ENCODE measurements around the gene CAMTA1. TPM values are rescaled to one million over a fixed set of nuclear protein-coding genes. Genes with fewer than 3 reads are reported as not detected.

Gene CAMTA1
- total RNA-seq, 1 donor from 2014 or later, result 62.9 TPM

DNA sequence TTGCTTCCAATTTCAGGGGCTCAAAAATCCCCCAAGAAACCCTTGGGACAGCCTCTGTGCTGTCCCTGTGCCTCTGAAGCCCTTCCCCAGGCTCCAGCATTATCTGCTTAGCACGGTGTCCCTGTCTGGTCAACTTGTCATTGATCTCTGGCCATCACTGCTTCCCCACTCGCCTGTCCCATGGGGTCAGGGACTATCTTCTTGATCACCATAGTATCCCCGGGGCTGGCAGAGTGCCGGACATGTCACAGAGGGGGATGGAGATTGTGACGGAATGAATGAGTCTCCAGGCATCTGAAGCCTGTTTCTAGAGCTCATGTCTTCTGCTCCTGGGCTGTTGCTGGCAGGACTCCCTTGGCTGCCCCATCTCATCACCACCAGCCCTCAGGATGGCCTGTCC is 886.4 kb downstream of the CAMTA1 start:
- DNase-seq (ENCODE audit: extremely low spot score in 2 of 2), result no peak
- Histone ChIP-seq H3K4me3 (no peak overlapping the region), H3K36me3 (no peaks in the 10 kb centered on the region), H3K9me3 (no peaks in the 10 kb centered on the region), H3K27me3 (no peaks in the 10 kb centered on the region), H3K27ac (no peak overlapping the region), H3K4me1 (peaks cover 11% of the 10 kb centered on the region)
- intact Hi-C loops (cut with DNase I), result loop anchor here (2.0 kb wide), 1 partner anchor 79 kb away; no protein-coding TSS in a partner anchor
- TF ChIP-seq, protein P1, sequence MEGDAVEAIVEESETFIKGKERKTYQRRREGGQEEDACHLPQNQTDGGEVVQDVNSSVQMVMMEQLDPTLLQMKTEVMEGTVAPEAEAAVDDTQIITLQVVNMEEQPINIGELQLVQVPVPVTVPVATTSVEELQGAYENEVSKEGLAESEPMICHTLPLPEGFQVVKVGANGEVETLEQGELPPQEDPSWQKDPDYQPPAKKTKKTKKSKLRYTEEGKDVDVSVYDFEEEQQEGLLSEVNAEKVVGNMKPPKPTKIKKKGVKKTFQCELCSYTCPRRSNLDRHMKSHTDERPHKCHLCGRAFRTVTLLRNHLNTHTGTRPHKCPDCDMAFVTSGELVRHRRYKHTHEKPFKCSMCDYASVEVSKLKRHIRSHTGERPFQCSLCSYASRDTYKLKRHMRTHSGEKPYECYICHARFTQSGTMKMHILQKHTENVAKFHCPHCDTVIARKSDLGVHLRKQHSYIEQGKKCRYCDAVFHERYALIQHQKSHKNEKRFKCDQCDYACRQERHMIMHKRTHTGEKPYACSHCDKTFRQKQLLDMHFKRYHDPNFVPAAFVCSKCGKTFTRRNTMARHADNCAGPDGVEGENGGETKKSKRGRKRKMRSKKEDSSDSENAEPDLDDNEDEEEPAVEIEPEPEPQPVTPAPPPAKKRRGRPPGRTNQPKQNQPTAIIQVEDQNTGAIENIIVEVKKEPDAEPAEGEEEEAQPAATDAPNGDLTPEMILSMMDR (IDR thresholded peaks at IDR 0.05), result no peak

DNA sequence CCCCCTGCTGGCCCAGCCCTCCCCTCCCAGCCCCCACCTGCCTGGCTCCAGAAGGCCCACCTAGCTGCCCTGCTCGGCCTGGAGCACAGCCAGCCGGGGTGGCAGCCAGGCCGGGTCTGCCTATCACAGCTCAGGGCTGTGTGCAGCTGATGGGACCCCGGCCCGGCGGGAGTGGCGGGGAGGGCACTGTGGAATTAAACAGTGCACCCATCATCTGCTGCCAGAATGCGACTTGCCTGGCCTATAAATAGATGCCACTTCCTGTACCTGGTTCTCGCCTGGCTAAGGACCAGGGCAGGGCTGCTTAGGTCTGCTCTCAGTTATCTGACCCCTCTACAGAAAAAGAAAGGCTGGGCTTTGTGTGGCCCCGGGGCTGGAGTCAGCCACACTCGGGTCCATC is 887.6 kb downstream of the CAMTA1 start:
- peaks cover 11% of the 10 kb centered on the region for H3K4me1 ChIP-seq
- H3K27ac ChIP-seq, result no peak overlapping the region
- H3K36me3 ChIP-seq, result no peaks in the 10 kb centered on the region
- H3K9me3 ChIP-seq, result no peaks in the 10 kb centered on the region
- H3K27me3 ChIP-seq, result no peaks in the 10 kb centered on the region
- intact Hi-C loops (cut with DNase I), result loop anchor here (2.0 kb wide), 1 partner anchor 78 kb away; no protein-coding TSS in a partner anchor
- no peak for DNase-seq (ENCODE audit: extremely low spot score in 2 of 2)
- TF ChIP-seq POLR2A (IDR thresholded peaks at IDR 0.05) (no peak), POLR2AphosphoS5 (IDR thresholded peaks at IDR 0.05; ENCODE audit: insufficient read depth in 1 of 2, low read depth in 1 of 2) (no peak)
- TF ChIP-seq, protein P1 (IDR thresholded peaks at IDR 0.05), result no peak
- no peak overlapping the region for H3K4me3 ChIP-seq

- no peak for DNase-seq (ENCODE audit: extremely low spot score in 2 of 2)
- intact Hi-C loops (cut with DNase I), result no loop called here
- H3K27me3 ChIP-seq, result no peaks in the 10 kb centered on the region
- H3K4me1 ChIP-seq, result peaks cover 10% of the 10 kb centered on the region
- no peak overlapping the region for H3K4me3 ChIP-seq
- no peaks in the 10 kb centered on the region for H3K36me3 ChIP-seq
- no peak overlapping the region for H3K27ac ChIP-seq
- H3K9me3 ChIP-seq, result no peaks in the 10 kb centered on the region
- TF ChIP-seq POLR2A (IDR thresholded peaks at IDR 0.05), result no peak
- no peak for TF ChIP-seq POLR2AphosphoS5 (IDR thresholded peaks at IDR 0.05; ENCODE audit: insufficient read depth in 1 of 2, low read depth in 1 of 2)
- TF ChIP-seq, protein P1 (IDR thresholded peaks at IDR 0.05), result no peak
Measured at GRCh38 chr1:7674972-7675371, 889.7 kb downstream of the CAMTA1 start.

DNA sequence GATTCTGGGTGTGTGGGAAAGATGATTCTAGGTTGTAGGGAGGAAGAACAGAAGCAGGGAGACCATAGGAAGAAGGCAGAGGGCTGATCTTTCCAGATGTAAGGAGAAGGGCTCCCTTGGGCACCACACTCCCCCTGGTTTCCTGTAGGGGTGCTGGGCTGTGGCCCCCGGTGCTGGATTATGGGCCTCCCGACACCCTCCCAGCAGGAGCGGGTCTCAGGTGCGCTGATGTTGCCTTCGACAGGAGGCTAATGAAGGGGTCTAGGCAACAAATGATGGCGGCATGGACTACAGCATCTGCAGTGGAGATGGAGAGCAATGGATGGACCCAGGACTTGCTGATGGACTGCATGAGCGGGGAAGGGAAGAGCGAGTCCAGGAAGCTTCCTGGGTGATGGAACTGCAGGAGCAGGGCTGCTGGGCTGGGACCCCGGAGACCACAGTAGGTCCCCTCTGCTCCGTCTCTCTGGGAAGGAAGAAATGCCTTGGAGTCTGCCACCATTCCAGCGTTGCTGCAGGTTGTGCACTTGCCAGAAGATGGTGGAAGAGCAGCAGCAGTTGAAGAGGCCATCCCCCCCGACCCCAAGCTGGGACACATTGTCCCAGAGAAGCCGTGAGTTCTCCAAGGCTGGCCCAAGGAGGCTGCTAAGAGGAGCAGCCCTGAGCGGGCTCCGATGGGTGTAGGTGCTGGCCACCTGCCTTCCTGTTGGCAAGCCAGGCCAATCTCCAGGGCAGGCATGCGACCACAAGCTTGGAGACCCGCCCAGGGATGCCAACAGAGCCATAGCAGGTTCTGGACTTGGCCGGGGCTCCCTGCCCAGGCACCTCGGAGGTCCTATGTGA is 890.4 kb downstream of the CAMTA1 start:
- Histone ChIP-seq H3K27me3 (no peaks in the 10 kb centered on the region), H3K4me3 (no peak overlapping the region), H3K4me1 (peaks cover 7% of the 10 kb centered on the region), H3K36me3 (no peaks in the 10 kb centered on the region), H3K27ac (no peak overlapping the region), H3K9me3 (no peaks in the 10 kb centered on the region)
- no peak for DNase-seq (ENCODE audit: extremely low spot score in 2 of 2)
- intact Hi-C loops (cut with DNase I), result no loop called here
- TF ChIP-seq, protein P1 (IDR thresholded peaks at IDR 0.05), result no peak
- TF ChIP-seq POLR2A (IDR thresholded peaks at IDR 0.05), result no peak
- TF ChIP-seq POLR2AphosphoS5 (IDR thresholded peaks at IDR 0.05; ENCODE audit: insufficient read depth in 1 of 2, low read depth in 1 of 2), result no peak

DNA sequence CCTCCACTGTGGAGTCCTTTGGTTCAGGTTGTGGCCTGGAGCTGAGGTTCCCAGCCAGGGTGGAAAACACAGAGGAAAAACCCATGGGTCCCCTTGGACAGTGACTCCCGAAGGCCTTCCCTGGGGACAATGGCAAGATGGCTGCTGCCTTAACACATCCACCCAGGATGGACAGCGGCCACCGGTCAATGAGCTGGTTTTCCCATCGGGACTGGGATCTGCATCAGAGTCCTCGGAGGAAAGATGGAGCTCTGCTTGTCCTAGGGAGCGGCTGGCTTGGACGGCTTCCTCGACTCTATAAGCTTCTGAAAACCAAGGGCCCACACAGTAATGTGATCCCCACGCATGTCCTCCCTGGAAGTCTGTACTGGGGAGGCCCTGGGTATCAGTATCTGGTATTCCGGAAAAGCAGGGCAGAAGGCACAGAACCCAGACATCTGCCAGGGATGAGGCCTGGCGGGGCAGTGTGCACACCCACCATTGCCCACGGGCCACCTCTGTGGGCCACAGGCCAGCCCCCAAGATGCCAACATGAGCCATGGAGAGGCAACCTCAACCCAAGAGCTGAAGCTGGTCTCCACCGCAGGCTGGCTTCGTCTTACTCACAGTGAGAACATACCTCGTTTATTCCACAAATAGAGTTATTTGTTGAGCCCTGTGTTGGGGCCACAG is 891.2 kb downstream of the CAMTA1 start:
- intact Hi-C loops (cut with DNase I), result no loop called here

More for the DNA sequence above, 891.2 kb downstream of the CAMTA1 start:
- no peak for DNase-seq (ENCODE audit: extremely low spot score in 2 of 2)
- Histone ChIP-seq H3K27me3 (no peaks in the 10 kb centered on the region), H3K9me3 (no peaks in the 10 kb centered on the region), H3K36me3 (no peaks in the 10 kb centered on the region), H3K4me1 (peaks cover 7% of the 10 kb centered on the region), H3K27ac (no peak overlapping the region), H3K4me3 (no peak overlapping the region)
- TF ChIP-seq POLR2A (IDR thresholded peaks at IDR 0.05) (no peak), POLR2AphosphoS5 (IDR thresholded peaks at IDR 0.05; ENCODE audit: insufficient read depth in 1 of 2, low read depth in 1 of 2) (no peak)
- TF ChIP-seq, protein P1 (IDR thresholded peaks at IDR 0.05), result no peak
